Measurements from ENCODE around the gene JAG2.

The JAG2 gene

DNA sequence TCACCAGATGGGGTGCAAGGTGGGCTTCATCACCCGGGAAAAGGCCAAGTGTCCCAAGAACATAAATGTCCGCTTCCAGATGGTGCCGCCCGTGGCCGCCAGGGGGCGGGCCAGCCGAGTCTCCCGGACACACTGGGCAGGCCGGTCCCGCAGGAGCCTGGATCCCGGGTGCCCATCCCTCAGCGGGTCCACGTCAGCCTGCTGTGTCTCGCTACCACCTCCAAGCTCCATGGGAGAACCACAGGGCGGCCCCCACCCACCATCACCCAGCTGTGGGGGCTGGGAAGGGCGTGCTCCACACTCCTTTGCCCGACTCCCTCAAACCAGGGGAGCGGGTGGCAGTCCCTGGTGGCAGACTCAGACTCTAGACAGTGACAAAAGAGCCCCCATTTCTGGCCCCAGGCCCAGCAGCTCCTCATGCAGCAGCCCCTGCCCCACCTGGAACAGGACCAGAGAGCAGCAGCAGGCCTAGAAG is 34.5 kb upstream of the JAG2 start:
- peak; percentile 94 for DNase-seq (ENCODE audit: low spot score)

DNA sequence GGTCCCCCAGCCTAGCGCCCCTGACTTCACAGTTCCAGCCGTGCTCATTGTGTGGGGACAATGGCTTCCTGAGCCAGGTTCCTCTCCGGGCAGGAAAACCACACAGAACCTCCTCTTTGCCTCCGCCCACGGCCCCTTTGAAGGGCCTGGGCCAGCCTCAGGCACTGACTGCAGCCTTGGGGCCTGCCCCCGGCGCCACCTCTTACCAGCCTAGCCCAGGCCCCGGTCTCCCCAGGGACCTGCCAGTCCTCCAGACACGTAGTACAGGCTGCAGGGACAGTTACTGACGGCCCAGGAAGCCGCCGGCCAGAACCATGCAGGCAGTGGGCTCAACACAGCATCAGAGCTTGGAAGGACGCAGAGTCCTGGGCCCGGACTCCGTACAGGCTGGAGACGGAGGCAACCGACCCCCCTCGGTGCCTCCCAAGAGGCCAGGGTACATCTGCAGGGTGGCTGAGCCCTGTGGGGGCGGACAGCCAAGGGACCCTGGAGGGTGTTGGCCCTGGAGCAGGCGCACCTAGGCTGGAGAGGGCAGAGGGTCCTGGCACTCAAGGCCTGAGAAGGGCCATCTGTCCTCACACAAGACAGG is 33.4 kb upstream of the JAG2 start:
- no peak for DNase-seq (ENCODE audit: low spot score)

DNA sequence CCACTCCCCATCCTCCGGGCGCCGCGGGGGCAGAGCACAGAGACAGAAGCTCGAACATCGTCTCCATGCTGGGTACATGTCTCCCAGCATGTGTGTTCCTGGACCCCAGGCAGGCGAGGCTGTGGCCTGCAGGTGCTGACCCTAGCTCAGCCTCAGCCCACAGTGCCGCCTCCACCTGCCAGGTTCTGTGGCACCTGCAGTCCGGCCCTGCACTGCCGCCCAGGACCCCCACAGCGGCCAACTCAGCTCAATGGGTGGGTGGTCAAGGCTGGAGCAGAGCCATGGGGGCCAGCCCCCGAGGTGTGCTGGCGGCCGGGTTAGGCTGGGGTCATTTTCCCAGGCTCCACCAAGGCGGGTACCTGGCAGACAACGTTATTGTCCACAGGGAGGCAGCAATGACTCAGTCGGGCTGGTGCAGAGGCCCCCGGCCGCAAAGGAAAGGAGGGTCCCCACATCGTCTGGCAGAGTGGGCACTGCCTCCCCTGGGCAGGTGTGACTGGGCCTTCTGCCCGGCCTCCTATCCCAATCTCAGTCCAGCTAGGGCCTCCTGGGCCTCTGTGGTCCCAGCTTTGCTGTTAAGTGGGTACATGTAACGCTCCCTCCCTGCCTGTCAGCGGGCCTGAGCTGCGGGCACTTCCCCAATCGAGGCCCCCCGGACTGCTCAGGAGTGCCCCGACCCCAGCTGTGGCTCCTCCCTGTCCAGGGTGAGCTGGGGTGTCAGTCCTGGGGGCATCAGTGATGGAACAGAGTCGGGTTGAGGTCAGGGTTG is 32.8 kb upstream of the JAG2 start:
- no peak for DNase-seq (ENCODE audit: low spot score)

DNA sequence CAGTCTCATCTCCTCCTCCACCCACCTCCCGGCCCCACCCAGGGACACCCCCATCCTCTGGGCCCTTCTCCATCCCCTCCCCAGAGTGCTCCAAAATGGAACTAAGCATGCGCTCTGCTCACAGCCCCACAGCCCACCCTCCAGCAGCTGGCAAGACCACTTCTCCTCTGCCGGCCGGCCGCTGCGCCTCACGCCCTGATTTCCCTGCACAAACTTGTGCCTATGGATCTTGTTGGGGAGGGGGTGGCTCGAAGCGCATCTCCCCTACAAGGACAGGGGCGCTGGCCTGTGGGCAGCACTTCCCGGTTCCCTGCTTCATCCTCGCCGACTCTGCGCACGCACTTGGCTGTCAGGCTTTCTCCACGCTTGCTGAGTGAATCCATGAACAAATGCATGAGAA is 32.1 kb upstream of the JAG2 start:
- no peak for DNase-seq (ENCODE audit: low spot score)

DNA sequence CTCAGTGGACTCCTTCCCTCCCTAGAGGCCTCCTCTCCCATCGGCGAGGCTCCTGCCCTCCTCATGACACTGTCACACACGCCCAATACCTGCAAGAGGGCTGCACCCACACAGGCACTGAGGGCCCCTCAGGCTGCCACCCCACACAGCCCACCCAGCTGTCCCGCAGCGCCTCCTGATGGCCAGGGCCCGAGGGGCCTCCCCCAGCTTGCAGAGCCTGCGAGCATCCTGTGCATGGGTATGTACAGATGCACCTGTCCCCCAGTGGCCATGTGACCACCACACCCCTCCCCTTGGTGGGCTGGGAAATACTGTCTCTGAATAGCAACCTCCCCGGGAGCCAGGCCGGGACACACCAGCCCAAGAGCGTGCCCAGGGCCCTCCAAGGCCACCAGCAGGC is 31.5 kb upstream of the JAG2 start:
- DNase-seq (ENCODE audit: low spot score) = no peak

DNA sequence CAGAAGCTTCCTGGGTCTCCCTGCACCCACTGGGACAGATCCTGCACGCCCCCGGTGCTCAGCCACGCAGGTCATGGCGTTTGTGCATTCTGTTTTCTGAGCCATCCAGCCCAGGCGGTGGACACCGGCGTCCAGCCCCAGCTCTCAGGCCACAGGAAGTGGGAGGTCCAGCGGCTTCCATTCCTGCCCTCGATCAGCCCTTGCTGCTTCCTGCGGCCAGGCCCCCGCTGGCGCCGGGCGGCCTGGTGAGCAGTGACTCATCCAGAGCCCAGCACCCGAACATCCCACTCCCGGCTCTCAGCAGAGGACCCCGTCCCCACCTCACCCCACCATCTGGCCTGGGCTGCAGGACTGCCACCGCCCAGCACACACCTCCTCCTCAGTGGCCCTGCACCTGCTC is 30.5 kb upstream of the JAG2 start:
- no peak for DNase-seq (ENCODE audit: low spot score)

DNA sequence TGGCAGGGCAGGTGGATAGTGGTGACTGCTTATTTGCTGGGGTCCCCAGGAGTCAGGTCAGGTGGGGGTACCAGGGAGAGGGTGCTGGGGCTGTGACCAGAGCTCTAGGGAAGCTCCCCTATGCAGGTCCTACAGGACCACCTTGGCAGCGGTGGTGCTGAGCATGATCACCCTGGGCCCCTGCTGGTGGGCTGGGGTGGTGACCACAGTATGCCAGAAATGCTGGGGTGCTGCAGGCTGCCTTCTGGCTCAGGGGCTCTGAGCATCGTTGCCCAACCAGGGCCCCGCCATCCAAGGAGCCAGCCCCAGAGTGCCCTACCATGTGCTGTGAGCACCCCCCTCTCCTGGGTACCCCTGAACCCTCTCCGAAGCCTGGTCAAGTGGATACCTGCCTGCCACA is 30.0 kb upstream of the JAG2 start:
- DNase-seq (ENCODE audit: low spot score) = no peak

DNA sequence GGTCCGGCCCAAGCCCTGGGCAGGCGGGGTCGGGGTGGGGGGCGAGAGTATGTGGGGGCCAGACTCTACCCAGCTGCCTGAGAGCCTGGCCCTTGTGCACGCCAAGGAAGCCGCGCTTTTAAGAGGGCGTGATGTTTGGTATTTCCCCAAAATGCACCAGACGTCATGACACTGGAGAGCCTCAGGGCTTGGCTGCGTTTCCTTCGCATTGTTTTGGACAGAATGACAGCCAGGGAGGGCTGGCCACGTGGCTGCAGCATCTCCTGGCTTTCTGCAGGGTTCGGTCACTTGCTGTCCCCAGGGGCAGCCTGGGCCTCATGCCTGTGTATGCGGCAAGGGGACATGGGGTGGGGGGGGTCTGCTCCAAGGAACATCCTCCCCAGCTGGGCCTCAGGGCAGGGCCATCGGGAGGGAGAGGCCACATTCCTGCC is 28.6 kb upstream of the JAG2 start:
- no peak for DNase-seq (ENCODE audit: low spot score)

DNA sequence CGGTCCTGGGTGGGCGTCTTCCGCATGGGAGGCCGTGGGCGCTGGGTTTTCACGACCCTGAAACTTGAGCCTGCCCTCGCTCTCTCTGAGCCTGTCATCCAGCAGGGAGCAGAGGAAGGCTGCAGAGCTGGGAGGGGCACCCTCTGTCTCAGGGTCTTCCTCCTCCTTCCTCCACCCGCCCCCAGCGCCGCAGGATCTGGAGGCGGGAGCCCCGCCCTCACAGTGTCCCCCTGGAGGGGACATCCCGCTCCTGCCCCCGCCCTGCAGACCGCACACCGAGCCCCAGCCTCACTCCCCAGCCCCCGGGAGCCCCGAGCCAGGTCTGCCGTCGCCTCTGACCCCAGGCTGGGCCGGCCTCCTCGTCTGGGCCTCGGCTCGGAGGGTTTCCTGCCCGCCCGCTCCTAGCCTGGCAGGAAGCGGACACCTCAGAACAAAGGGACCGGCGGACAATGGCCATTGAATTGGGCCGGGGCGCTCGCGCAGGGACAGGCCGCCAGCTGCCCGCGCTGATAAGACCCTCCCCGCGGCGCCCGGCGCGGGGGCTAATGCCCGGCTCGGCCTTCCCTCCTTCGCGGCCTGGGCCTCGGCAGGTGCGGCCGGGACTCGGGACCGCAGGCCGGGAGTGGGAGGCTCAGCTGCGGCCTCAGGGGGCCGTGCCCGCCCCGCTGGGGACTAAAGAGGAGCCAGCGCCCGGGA is 27.8 kb upstream of the JAG2 start:
- no peak for DNase-seq (ENCODE audit: low spot score)

DNA sequence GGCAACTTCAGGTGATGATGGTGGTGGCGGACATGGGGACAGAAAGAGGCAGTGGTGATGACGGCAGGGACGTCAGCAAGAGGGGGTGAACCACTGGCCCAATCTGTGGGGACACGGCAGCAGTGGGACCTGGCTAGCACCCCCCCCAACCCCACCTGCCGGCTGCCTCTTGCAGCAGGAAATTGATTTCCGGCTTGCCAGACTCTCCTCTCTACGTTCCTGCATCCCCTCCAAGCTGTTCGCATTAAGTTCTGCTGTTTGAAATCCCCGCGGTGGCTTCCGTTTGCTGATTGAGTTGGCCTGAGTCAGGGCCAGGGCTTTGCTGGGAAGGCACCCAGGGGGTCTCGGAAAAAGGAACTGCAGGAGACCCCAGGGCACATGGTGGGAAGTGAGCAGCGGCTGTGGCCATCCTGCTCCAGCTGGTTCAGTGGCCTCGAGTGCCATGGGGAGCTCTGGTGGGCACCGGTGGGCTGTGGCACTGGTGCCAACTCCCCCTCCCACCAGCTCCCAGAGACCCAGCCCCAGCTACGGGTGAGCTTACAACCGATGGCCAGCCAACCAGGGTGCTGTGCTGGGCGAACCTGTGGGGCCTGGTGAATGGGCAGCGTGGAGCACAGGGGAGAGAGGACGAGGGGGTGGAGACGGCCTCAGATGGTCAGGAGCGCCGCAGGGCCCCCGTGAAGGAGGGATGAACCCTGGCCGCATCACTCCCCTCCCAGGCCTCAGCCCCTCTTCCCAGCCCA is 27.1 kb upstream of the JAG2 start:
- DNase-seq (ENCODE audit: low spot score) = no peak

DNA sequence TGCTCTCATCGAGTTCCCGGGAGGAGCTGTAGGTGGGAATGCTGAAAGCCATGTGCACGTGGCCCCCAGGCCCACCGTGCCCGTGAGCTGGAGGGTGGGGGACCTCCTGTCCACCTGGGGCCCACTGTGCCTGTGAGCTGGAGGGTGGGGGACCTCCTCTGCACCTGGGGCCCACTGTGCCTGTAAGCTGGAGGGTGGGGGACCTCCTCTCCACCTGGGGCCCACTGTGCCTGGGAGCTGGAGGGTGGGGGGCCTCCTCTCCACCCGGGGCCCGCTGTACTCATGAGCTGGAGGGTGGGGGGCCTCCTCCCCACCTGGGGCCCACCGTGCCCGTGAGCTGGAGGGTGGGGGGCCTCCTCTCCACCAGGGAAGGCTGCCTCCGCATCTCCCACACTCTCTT is 26.5 kb upstream of the JAG2 start:
- no peak for DNase-seq (ENCODE audit: low spot score)

DNA sequence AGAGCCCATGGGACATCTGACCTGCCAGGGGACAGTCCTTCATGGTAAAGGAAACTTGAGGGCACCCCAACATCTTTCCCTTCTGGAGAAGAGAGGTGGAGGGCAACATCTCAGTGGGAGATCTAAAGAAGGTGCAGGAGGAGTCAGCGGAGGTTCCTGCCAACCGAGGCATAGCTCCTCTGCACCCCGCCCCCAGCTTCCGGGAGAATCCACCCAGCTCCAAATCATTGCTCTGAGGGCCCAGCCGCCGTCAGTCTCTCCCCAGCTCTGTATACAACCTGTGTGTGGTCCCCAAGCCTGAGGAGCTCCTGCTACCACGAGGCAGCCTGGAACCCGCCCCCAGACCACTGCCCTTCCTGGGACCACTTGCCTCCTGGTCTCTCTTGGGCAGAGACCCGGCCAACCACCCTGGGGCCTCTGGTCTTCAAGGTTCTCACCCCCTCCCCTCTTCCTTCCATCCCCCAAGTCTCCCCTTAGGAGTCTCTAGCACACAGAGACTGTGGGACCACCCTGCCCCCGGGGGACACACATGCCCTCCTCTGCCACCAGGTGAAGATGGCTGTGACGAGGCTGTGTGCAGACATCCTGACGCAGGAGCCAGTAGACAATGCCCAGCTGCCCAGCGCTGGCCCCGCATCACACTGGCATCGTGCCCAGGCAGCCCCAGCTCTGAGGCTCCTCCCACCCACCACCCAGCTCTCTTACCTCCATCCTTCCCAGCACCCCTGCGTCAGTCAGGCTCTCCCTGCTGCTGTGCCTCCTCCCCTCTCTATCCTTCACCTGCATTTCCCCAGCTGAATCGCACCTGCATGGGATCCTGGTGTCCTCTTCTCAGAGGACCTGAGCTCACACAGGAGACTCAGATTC is 25.6 kb upstream of the JAG2 start:
- no peak for DNase-seq (ENCODE audit: low spot score)

DNA sequence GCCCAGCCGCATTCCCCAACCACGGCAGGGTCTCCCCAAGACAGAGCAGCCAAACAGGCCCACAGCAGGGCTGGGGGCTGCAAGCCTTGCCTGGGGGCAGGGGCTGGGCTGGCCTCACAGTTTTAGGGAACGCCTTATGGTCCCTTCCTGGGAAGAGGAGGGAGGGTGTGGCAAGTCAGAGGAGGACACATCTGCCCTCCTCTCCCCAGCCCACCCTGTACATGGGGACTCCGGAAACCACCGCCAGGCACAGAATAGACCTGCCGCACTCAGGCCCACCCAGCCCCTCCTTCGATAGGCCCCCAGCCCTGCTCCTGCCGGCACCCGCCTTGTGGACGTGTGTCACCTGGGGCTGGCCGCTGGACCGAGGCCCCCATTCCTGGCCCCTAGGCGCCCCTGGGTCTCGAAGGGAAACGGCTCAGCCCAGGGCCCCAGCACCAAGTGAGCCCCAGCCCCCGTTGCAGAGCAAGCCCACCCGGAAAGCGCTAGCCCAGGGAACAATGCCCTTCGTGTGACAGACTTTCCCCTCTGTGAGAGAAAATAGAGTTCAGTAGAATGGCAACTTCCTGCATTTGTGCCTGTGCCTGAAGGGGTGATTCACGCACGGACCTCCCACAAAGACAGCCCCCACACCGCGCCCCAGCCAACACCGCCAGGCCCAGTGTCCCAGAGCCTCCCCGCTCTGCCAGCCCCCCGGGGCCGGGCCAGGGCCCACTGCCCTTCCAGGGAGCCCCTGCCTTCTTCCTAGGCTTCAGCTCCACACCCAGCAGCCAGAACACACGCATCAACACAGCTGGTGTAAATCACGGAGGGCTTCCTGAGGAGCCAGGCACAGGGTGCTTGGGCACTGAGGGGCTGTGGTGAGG is 24.5 kb upstream of the JAG2 start:
- DNase-seq (ENCODE audit: low spot score) = no peak

DNA sequence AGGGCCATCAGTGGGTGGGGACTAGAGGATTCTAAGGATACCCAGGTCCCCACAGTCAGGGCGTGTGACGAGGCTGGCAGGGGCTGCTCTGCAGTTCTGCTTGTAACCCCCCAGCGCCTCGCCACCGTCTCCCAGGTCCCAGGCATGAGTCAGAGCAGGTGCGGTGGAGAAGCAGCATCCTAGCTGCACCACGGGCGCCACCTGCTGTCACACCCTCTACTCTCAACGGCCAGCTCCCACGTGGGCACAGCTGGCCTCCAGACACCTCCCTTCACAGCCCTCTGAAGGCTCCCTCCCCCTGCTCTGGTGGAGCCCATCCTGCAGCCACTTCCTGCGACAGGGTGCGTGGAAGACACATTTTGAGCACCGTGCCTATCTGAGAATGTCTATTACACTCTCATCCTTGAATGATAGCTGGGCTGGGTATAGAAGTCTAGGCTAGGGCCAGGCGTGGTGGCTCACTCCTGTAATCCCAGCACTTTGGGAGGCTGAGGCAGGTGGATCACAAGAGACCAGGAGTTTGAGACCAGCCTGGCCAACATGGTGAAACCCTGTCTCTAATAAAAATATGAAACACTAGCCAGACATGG is 19.5 kb upstream of the JAG2 start:
- no peak for DNase-seq (ENCODE audit: low spot score)

DNA sequence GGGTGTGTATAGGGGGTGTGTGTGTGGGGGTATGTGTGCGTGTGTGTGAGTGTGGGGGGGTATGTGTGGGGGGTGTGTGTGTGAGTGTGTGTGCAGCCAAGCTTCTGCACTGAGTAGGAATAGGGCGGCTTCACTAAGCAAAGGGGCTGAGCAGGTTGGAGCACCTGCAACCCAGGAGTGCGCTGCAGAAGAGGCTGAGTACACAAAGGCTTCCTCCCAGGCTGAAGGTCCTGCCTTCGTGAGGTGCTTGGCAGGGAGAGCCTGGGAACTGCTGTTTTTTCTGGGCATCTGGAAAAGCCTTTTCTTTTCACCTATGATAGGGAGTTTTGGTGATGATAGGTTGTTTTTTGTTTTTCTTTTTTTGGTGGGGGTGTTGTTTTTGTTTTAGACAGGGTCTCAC is 18.5 kb upstream of the JAG2 start:
- DNase-seq (ENCODE audit: low spot score) = no peak

DNA sequence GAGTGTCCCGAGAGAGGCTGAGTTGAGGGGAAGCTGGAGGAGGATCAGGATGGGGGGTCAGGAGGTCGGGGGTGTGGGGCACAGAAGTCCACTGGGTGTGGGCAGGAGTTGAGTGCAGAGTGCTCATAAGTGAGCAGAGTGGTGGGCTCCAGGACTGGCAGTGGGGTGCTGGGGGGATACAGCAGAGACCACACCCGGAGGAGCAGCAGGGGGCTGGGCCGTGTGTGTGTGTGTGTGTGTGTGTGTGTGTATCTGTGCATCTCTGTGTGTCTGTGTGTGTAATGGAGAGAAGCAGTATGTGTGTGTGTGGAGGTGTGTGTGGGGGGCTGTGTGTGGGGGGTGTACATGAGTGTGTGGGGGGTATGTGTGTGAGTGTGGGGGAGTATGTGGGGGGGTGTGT is 17.4 kb upstream of the JAG2 start:
- no peak for DNase-seq (ENCODE audit: low spot score)

DNA sequence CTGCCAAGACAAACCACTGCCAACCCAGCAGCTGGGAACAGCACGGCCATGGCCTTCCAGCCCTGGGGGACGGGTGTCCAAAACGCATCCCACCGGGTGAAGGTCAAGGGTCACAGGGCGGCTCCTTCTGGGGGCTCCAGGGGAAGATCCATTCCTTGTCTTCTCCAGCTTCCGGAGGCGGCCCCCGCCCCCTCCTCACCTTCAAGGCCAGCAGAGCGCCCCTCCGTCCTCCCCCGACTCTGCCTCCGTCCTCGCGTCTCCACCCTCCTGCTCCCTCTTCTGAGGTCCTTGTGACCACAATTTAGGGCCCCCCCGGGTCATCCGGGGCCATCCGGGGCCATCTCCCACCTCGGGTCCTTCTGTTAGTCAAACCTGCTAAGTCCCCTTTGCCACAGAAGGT is 16.4 kb upstream of the JAG2 start:
- no peak for DNase-seq (ENCODE audit: low spot score)

DNA sequence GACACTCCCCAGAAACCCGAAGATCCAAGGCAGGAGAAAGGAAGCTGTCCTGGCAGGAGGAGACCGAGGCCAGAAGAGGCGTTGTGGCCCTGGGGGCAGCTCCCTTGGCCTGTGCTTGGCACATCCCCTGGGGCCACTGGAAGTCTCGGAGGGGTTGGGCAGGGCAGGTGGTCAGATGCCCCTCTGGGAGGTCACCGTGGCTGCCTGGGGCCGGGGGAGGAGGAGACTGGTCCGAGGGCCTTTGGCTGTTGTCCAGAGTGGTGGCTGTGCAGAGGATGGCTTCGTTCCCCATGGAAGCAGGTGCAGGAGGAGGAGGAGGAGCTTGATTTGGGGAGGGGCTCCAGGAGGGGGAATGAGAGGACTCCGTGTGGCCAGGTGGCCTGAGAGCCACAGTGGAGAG is 15.9 kb upstream of the JAG2 start:
- DNase-seq (ENCODE audit: low spot score) = no peak

DNA sequence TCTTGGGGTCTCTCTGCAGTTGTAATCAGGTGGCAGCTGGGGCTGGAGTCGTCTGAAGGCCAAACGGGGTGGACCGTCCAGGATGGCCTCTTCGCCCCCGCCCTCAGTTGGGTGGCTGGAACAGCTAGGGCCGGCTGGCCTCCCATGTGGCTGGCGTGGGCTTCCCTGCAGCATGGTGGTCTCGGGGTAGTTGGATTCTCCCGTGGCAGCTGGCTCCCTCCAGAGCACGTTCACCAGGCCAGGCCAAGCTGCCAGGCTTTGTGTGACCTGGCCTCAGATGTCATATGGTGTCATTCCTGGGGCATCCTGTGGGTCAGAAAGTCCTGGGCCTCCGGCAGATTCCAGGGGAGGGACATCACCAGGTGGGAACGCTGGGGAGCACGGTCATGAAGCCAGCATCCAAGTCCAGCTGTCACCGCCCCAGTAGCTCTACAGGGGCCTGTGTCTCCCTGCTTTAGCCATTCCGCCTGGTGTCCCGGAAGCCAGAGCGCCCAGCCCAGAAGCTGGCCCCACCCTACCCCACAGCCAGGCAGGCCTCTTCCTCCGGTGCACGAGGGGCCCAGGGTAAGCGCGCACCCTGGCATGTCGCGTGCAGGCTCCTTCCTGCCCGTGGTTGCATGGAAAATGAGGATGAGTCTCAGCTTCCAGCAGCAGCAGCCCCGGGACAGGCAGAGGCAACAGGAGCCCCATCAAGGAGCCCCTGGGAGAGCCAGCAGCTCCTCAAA is 13.9 kb upstream of the JAG2 start:
- no peak for DNase-seq (ENCODE audit: low spot score)
